MCF 10A (cell line): ENCODE data around the gene ATG2A. TPM values are rescaled to one million over a fixed set of nuclear protein-coding genes. Genes with fewer than 3 reads are reported as not detected.

Experiments used
- BruUV-seq: library from RNA; stranded (reverse); fragments of 400-500 nt; replicated peaks from 2 replicates; lab custom pipeline; 2021; lab: Mats Ljungman, UMichigan
- CTCF ChIA-PET: fragments of 300-600 bp; sonication (Branson Sonifier 250); formaldehyde crosslinking; extraction: SDS; loops from one replicate; lab custom pipeline; 2021; ENCODE audit warnings: antibody characterized with exemption, inconsistent platforms; lab: Yijun Ruan, JAX
- POLR2A ChIA-PET: fragments of 300-600, 350-650 bp; sonication (Branson Sonifier 250); formaldehyde crosslinking; extraction: SDS; loops from one replicate; lab custom pipeline; 2020; ENCODE audit warnings: antibody characterized with exemption, inconsistent platforms; lab: Yijun Ruan, JAX
- DNase-seq: peaks from one replicate; pipeline ENCODE4 v3.0.0-alpha.2; 2018; ENCODE audit not compliant: unreplicated experiment
- H3K27ac Mint-ChIP-seq: one replicate; pipeline ENCODE4 v1.8.0; 2022; ENCODE audit warnings: mild to moderate bottlenecking, low read depth, mixed read lengths; ENCODE audit not compliant: unreplicated experiment
- H3K27me3 Mint-ChIP-seq: one replicate; pipeline ENCODE4 v1.8.0; 2022; ENCODE audit warnings: mixed read lengths; ENCODE audit not compliant: insufficient read depth, unreplicated experiment
- H3K36me3 Mint-ChIP-seq: one replicate; pipeline ENCODE4 v1.8.0; 2022; ENCODE audit warnings: mild to moderate bottlenecking, moderate library complexity, mixed read lengths; ENCODE audit not compliant: insufficient read depth, unreplicated experiment
- H3K4me1 Mint-ChIP-seq: one replicate; pipeline ENCODE4 v1.8.0; 2022; ENCODE audit warnings: mixed read lengths; ENCODE audit not compliant: insufficient read depth, unreplicated experiment
- H3K4me3 Mint-ChIP-seq: one replicate; pipeline ENCODE4 v1.8.0; 2022; ENCODE audit warnings: mild to moderate bottlenecking, moderate library complexity, mixed read lengths; ENCODE audit not compliant: unreplicated experiment
- H3K9me3 Mint-ChIP-seq: one replicate; pipeline ENCODE4 v1.8.0; 2022; ENCODE audit warnings: mixed read lengths; ENCODE audit not compliant: unreplicated experiment
- CTCF ChIP-seq: fragments of 200-600 bp; IDR thresholded peaks from one replicate; pipeline ENCODE4 v1.8.0; 2022; ENCODE audit warnings: antibody characterized with exemption, mild to moderate bottlenecking; ENCODE audit not compliant: unreplicated experiment
- intact Hi-C: fragments of 100-400 bp; cut with micrococcal nuclease; formaldehyde crosslinking; loops from 2 replicates; pipeline ENCODE4 v1.14.1; 2022
- total RNA-seq: library from RNA; stranded (reverse); gene quantifications from 2 replicates; pipeline ENCODE4 v1.2.3, GENCODE V29; 2022

ATG2A gene
- total RNA-seq, 1 experiment from 2014 or later, result 28.7 TPM

GRCh38 chr11:64863391-64864060, 53.5 kb downstream of the ATG2A start:
- H3K4me3 Mint-ChIP-seq, result no peak overlapping the region
- POLR2A ChIA-PET, result interaction anchor here (0.6 to 9.2 kb wide), 8 partner anchors 8 to 680 kb away, joined by 3 to 103 read pairs (median 5); partner anchors contain the start of genes EHD1, FAU, MRPL49 and SYVN1
- peak overlapping the region; percentile 49 for H3K27ac Mint-ChIP-seq
- H3K4me1 Mint-ChIP-seq, result peaks cover 32% of the 10 kb centered on the region
- H3K27me3 Mint-ChIP-seq, result no peaks in the 10 kb centered on the region
- CTCF ChIA-PET, result interaction anchor here (0.7 to 6.2 kb wide), 6 partner anchors 10 to 78 kb away, joined by 3 to 48 read pairs (median 4); partner anchors contain the start of genes CDC42BPG and EHD1
- TF ChIP-seq CTCF, result no peak
- DNase-seq, result no peak
- intact Hi-C loops, result no loop called here
- no TSS peak for BruUV-seq
- peaks cover 8% of the 10 kb centered on the region for H3K36me3 Mint-ChIP-seq
- H3K9me3 Mint-ChIP-seq, result no peaks in the 10 kb centered on the region

- Mint-ChIP-seq H3K4me1 (peaks cover 27% of the 10 kb centered on the region), H3K9me3 (no peaks in the 10 kb centered on the region), H3K27me3 (no peaks in the 10 kb centered on the region), H3K36me3 (peaks cover 8% of the 10 kb centered on the region), H3K27ac (no peak overlapping the region), H3K4me3 (no peak overlapping the region)
- no peak for DNase-seq
- no TSS peak for BruUV-seq
- intact Hi-C loops, result no loop called here
- no peak for TF ChIP-seq CTCF
- CTCF ChIA-PET, result interaction anchor here (0.7 to 3.3 kb wide), 3 partner anchors 15 to 77 kb away, joined by 3 to 20 read pairs (median 3); no protein-coding TSS in a partner anchor
- POLR2A ChIA-PET, result interaction anchor here (0.6 to 9.2 kb wide), 3 partner anchors 15 to 680 kb away, joined by 3 to 103 read pairs (median 3); partner anchors contain the start of gene EHD1
Measured at GRCh38 chr11:64862987-64863390, 54.0 kb downstream of the ATG2A start.

GRCh38 chr11:64861227-64861975, 55.6 kb downstream of the ATG2A start:
- Mint-ChIP-seq H3K27me3 (no peaks in the 10 kb centered on the region), H3K36me3 (peaks cover 8% of the 10 kb centered on the region), H3K9me3 (no peaks in the 10 kb centered on the region), H3K4me1 (peaks cover 22% of the 10 kb centered on the region), H3K4me3 (no peak overlapping the region), H3K27ac (no peak overlapping the region)
- no peak for TF ChIP-seq CTCF
- POLR2A ChIA-PET, result interaction anchor here (0.7 to 9.2 kb wide), 2 partner anchors 16 to 17 kb away, joined by 3 to 103 read pairs; partner anchors contain the start of genes CDC42BPG and EHD1
- CTCF ChIA-PET, result interaction anchor here (0.5 to 3.2 kb wide), 7 partner anchors 13 to 363 kb away, joined by 3 to 19 read pairs (median 4); no protein-coding TSS in a partner anchor
- no peak for DNase-seq
- no TSS peak for BruUV-seq
- intact Hi-C loops, result no loop called here
